ENCODE results near the gene FBLN1. TPM values are rescaled to one million over a fixed set of nuclear protein-coding genes. Genes with fewer than 3 reads are reported as not detected.

Gene FBLN1
- total and polyA plus RNA-seq, 2 experiments from 2014 or later, result 137 to 304 TPM

- no peaks in the 10 kb centered on the region for H3K79me2 ChIP-seq (ENCODE audit: insufficient read depth)
- 81 to 89% methylated on average over 9 of the region's 9 CpGs for WGBS, 2 experiments (ENCODE audit: low coverage in 1 of 2, low lambda C conversion rate in 2 of 2, missing lambda C conversion rate in 2 of 2)
- peaks cover 31% of the 10 kb centered on the region for H3K4me1 ChIP-seq (ENCODE audit: insufficient read depth)
- H2AFZ ChIP-seq, result no peak overlapping the region
- no peak for DNase-seq
- no peaks in the 10 kb centered on the region for H3K9me3 ChIP-seq (ENCODE audit: low read depth)
- H4K20me1 ChIP-seq (ENCODE audit: insufficient read depth), result no peaks in the 10 kb centered on the region
- H3F3A ChIP-seq (ENCODE audit: insufficient read depth), result peaks cover 41% of the 10 kb centered on the region
- no peaks in the 10 kb centered on the region for H3K9me2 ChIP-seq (ENCODE audit: insufficient read depth)
- TF ChIP-seq EZH2phosphoT487 (IDR thresholded peaks at IDR 0.05; ENCODE audit: insufficient read depth, low read depth) (no peak), EZH2 (IDR thresholded peaks at IDR 0.05; ENCODE audit: insufficient read depth, poor library complexity, severe bottlenecking) (no peak)
- H3K36me3 ChIP-seq (ENCODE audit: low read depth), result peaks cover 14% of the 10 kb centered on the region; the same call in 1 of the 2 replicates
- no peak overlapping the region for H3K4me3 ChIP-seq
- in situ Hi-C loops (cut with MboI), result no loop called here
- H3K9ac ChIP-seq, result no peak overlapping the region
- H3K4me2 ChIP-seq (ENCODE audit: unreplicated experiment), result no peak overlapping the region
- no peaks in the 10 kb centered on the region for H3K27me3 ChIP-seq (replicated peaks; ENCODE audit: insufficient read depth)
- no peak overlapping the region for H3K27ac ChIP-seq
Measured at GRCh38 chr22:45531441-45532234, 29.0 kb downstream of the FBLN1 start.

- Histone ChIP-seq H3K79me2 (ENCODE audit: insufficient read depth) (no peaks in the 10 kb centered on the region), H3K36me3 (ENCODE audit: low read depth) (peaks cover 14% of the 10 kb centered on the region; the same call in 1 of the 2 replicates), H3K9me2 (ENCODE audit: insufficient read depth) (no peaks in the 10 kb centered on the region), H3F3A (ENCODE audit: insufficient read depth) (peaks cover 39% of the 10 kb centered on the region), H3K4me1 (ENCODE audit: insufficient read depth) (peaks cover 30% of the 10 kb centered on the region), H4K20me1 (ENCODE audit: insufficient read depth) (no peaks in the 10 kb centered on the region), H3K4me3 (no peak overlapping the region), H3K4me2 (ENCODE audit: unreplicated experiment) (no peak overlapping the region), H3K9me3 (ENCODE audit: low read depth) (no peaks in the 10 kb centered on the region), H2AFZ (no peak overlapping the region), H3K9ac (no peak overlapping the region), H3K27me3 (replicated peaks; ENCODE audit: insufficient read depth) (no peaks in the 10 kb centered on the region), H3K27ac (no peak overlapping the region)
- DNase-seq, result no peak
- in situ Hi-C loops (cut with MboI), result no loop called here
- TF ChIP-seq EZH2 (IDR thresholded peaks at IDR 0.05; ENCODE audit: insufficient read depth, poor library complexity, severe bottlenecking) (no peak), EZH2phosphoT487 (IDR thresholded peaks at IDR 0.05; ENCODE audit: insufficient read depth, low read depth) (no peak)
- 73 to 76% methylated on average over 3 of the region's 3 CpGs for WGBS, 2 experiments (ENCODE audit: low coverage in 1 of 2, low lambda C conversion rate in 2 of 2, missing lambda C conversion rate in 2 of 2)
Measured at GRCh38 chr22:45532235-45532631, 29.6 kb downstream of the FBLN1 start.

- H2AFZ ChIP-seq, result no peak overlapping the region
- peaks cover 39% of the 10 kb centered on the region for H3K4me1 ChIP-seq (ENCODE audit: insufficient read depth)
- no peaks in the 10 kb centered on the region for H3K79me2 ChIP-seq (ENCODE audit: insufficient read depth)
- no peak overlapping the region for H3K27ac ChIP-seq
- 88 to 89% methylated on average over 17 of the region's 17 CpGs for WGBS, 2 experiments (ENCODE audit: low coverage in 1 of 2, low lambda C conversion rate in 2 of 2, missing lambda C conversion rate in 2 of 2)
- in situ Hi-C loops (cut with MboI), result no loop called here
- H3F3A ChIP-seq (ENCODE audit: insufficient read depth), result peaks cover 32% of the 10 kb centered on the region
- no peak overlapping the region for H3K9ac ChIP-seq
- H4K20me1 ChIP-seq (ENCODE audit: insufficient read depth), result no peaks in the 10 kb centered on the region
- H3K9me3 ChIP-seq (ENCODE audit: low read depth), result no peaks in the 10 kb centered on the region
- no peak for DNase-seq
- H3K27me3 ChIP-seq (replicated peaks; ENCODE audit: insufficient read depth), result no peaks in the 10 kb centered on the region
- H3K36me3 ChIP-seq (ENCODE audit: low read depth), result peaks cover 12% of the 10 kb centered on the region; the same call in 1 of the 2 replicates
- no peak overlapping the region for H3K4me3 ChIP-seq
- H3K9me2 ChIP-seq (ENCODE audit: insufficient read depth), result no peaks in the 10 kb centered on the region
- H3K4me2 ChIP-seq (ENCODE audit: unreplicated experiment), result no peak overlapping the region
- TF ChIP-seq EZH2phosphoT487 (IDR thresholded peaks at IDR 0.05; ENCODE audit: insufficient read depth, low read depth), result no peak
- no peak for TF ChIP-seq EZH2 (IDR thresholded peaks at IDR 0.05; ENCODE audit: insufficient read depth, poor library complexity, severe bottlenecking)
Measured at GRCh38 chr22:45533703-45534102, 31.0 kb downstream of the FBLN1 start.

- Histone ChIP-seq H3K27me3 (replicated peaks; ENCODE audit: insufficient read depth) (no peaks in the 10 kb centered on the region), H3F3A (ENCODE audit: insufficient read depth) (peaks cover 32% of the 10 kb centered on the region), H4K20me1 (ENCODE audit: insufficient read depth) (no peaks in the 10 kb centered on the region), H3K27ac (no peak overlapping the region), H3K79me2 (ENCODE audit: insufficient read depth) (no peaks in the 10 kb centered on the region), H3K9me2 (ENCODE audit: insufficient read depth) (no peaks in the 10 kb centered on the region), H3K4me3 (no peak overlapping the region), H3K4me2 (ENCODE audit: unreplicated experiment) (no peak overlapping the region), H3K9ac (no peak overlapping the region), H3K9me3 (ENCODE audit: low read depth) (no peaks in the 10 kb centered on the region), H3K36me3 (ENCODE audit: low read depth) (0 out of 2 replicates have a peak, but pooled peaks cover 10% of the 10 kb centered on the region), H2AFZ (no peak overlapping the region), H3K4me1 (ENCODE audit: insufficient read depth) (peaks cover 35% of the 10 kb centered on the region)
- TF ChIP-seq EZH2phosphoT487 (IDR thresholded peaks at IDR 0.05; ENCODE audit: insufficient read depth, low read depth), result no peak
- no peak for TF ChIP-seq EZH2 (IDR thresholded peaks at IDR 0.05; ENCODE audit: insufficient read depth, poor library complexity, severe bottlenecking)
- WGBS, 2 experiments (ENCODE audit: low coverage in 1 of 2, low lambda C conversion rate in 2 of 2, missing lambda C conversion rate in 2 of 2), result 66 to 72% methylated on average over 4 of the region's 4 CpGs
- DNase-seq, result no peak
- in situ Hi-C loops (cut with MboI), result no loop called here
Measured at GRCh38 chr22:45534339-45535192, 31.9 kb downstream of the FBLN1 start.

All from GM23248 (cell line).